Testis (tissue), 3 donors: Measurements from ENCODE around the gene CXCR5. TPM values are rescaled to one million over a fixed set of nuclear protein-coding genes. Genes with fewer than 3 reads are reported as not detected.

ENCODE experiments used
- DNase-seq: peaks from one replicate; pipeline ENCODE4 v3.0.0-alpha.2; 2019
- H3K27ac ChIP-seq, 2 donors: fragments of 200-600 bp; sonication (generic); one replicate each; pipeline ENCODE4 v1.5.1; 2019
- H3K27me3 ChIP-seq: fragments of 200-600 bp; sonication (generic); one replicate; pipeline ENCODE4 v1.5.1; 2019
- H3K36me3 ChIP-seq: fragments of 200-600 bp; sonication (generic); one replicate; pipeline ENCODE4 v1.5.1; 2017; ENCODE audit warnings: low read depth; ENCODE audit errors: missing control alignments
- H3K4me1 ChIP-seq: fragments of 200-600 bp; sonication (generic); one replicate; pipeline ENCODE4 v1.5.1; 2019
- H3K4me3 ChIP-seq, 2 donors: fragments of 200-600 bp; sonication (generic); one replicate each; pipeline ENCODE4 v1.5.1; 2017 to 2019
- H3K9me3 ChIP-seq: fragments of 200-600 bp; sonication (generic); one replicate; pipeline ENCODE4 v1.5.1; 2017
- CTCF ChIP-seq, 3 experiments: fragments of 450-650 bp in 2 of 3; fragments of 200-600 bp in 1 of 3; sonication (generic) in 1 of 3; IDR thresholded peaks; one replicate each; pipeline ENCODE4 v1.5.1; 2016 to 2019; ENCODE audit warnings: antibody characterized with exemption in 3 of 3, mild to moderate bottlenecking in 2 of 3, moderate library complexity in 1 of 3
- POLR2A ChIP-seq: fragments of 450-650 bp; IDR thresholded peaks from one replicate; pipeline ENCODE4 v1.6.1; 2017; ENCODE audit warnings: antibody characterized with exemption, mild to moderate bottlenecking, moderate library complexity
- WGBS, 2 donors: methylation state at CpG; one replicate each; pipeline ENCODE4 v1.1.5; 2018; 5-methylcytosine and 5-hydroxymethylcytosine counted together
- intact Hi-C: fragments of 100-400 bp; cut with DNase I; formaldehyde crosslinking; loops from one replicate; pipeline ENCODE4 v1.15.1; 2023; ENCODE audit warnings: low total_unique reads
- polyA plus RNA-seq: library from polyadenylated mRNA; stranded (reverse); fragments of 350-450 nt; fragmentation: Illumina TruSeq; extraction: RNeasy Lipid Tissue Mini Kit (QIAGEN cat#74804); gene quantifications from one replicate; pipeline ENCODE4 v1.2.3, GENCODE V29; 2014; ENCODE audit warnings: low read depth, low replicate concordance; ENCODE audit not compliant: insufficient read depth
- total RNA-seq, 2 donors: library from RNA; depleted of rRNA; stranded (reverse); fragments of >200 nt; gene quantifications; one replicate each; pipeline ENCODE4 v1.2.3, GENCODE V29; 2016

Gene CXCR5
- total and polyA plus RNA-seq, 3 donors from 2014 or later = 0.06 to 0.22 TPM; not detected in 1

GRCh38 chr11:118913411-118914125 is 29.9 kb downstream of the CXCR5 start:
- H3K27ac ChIP-seq = peak overlapping the region; percentile 83 to 94
- H3K9me3 ChIP-seq = no peaks in the 10 kb centered on the region
- no peak for TF ChIP-seq CTCF (IDR thresholded peaks at IDR 0.05)
- WGBS, 2 donors = 51 to 60% methylated on average over 4 to 9 of the region's 9 CpGs
- no peaks in the 10 kb centered on the region for H3K36me3 ChIP-seq
- intact Hi-C loops = no loop called here
- H3K27me3 ChIP-seq = no peaks in the 10 kb centered on the region
- peaks cover 100% of the 10 kb centered on the region for H3K4me1 ChIP-seq
- no peak overlapping the region for H3K4me3 ChIP-seq
- DNase-seq = no peak

GRCh38 chr11:118914178-118914918 is 30.7 kb downstream of the CXCR5 start:
- Histone ChIP-seq H3K27ac (peak overlapping the region; percentile 83 to 94), H3K4me1 (peaks cover 99% of the 10 kb centered on the region), H3K36me3 (no peaks in the 10 kb centered on the region), H3K9me3 (no peaks in the 10 kb centered on the region), H3K4me3 (no peak overlapping the region), H3K27me3 (no peaks in the 10 kb centered on the region)
- TF ChIP-seq CTCF (IDR thresholded peaks at IDR 0.05) = no peak
- TF ChIP-seq POLR2A = no peak
- 43 to 80% methylated on average over 5 to 15 of the region's 15 CpGs for WGBS, 2 donors
- intact Hi-C loops = no loop called here
- peak; percentile 75 for DNase-seq

- Histone ChIP-seq H3K9me3 (no peaks in the 10 kb centered on the region), H3K27me3 (no peaks in the 10 kb centered on the region), H3K4me1 (peaks cover 99% of the 10 kb centered on the region), H3K36me3 (no peaks in the 10 kb centered on the region), H3K27ac (peak overlapping the region; percentile 83 to 94), H3K4me3 (no peak overlapping the region)
- no peak for TF ChIP-seq POLR2A
- TF ChIP-seq CTCF (IDR thresholded peaks at IDR 0.05) = no peak
- WGBS, 2 donors = 79 to 89% methylated on average over 4 of the region's 4 CpGs
- DNase-seq = no peak
- intact Hi-C loops = no loop called here
Measured at GRCh38 chr11:118914987-118915386, 31.3 kb downstream of the CXCR5 start.

- no peaks in the 10 kb centered on the region for H3K27me3 ChIP-seq
- intact Hi-C loops = no loop called here
- peak overlapping the region; percentile 83 to 94 for H3K27ac ChIP-seq
- H3K9me3 ChIP-seq = no peaks in the 10 kb centered on the region
- TF ChIP-seq CTCF (IDR thresholded peaks at IDR 0.05) (no peak), POLR2A (no peak)
- peaks cover 99% of the 10 kb centered on the region for H3K4me1 ChIP-seq
- 75 to 91% methylated on average over 2 of the region's 2 CpGs for WGBS, 2 donors
- no peaks in the 10 kb centered on the region for H3K36me3 ChIP-seq
- no peak overlapping the region for H3K4me3 ChIP-seq
- DNase-seq = no peak
Measured at GRCh38 chr11:118915396-118915795, 31.7 kb downstream of the CXCR5 start.
